OCI-LY7 (cell line): ENCODE data around the gene NANOG.
"Not testable (repeated sequence)": the region's sequence is repeated elsewhere in the genome, so short reads cannot be mapped to it uniquely, and the experiment has no call there.

Experiments used
- EZH2phosphoT487 ChIP-seq: fragments of 200-600 bp; sonication (generic); IDR thresholded peaks from 2 replicates; pipeline ENCODE4 v1.6.1; 2018; ENCODE audit warnings: low read depth, borderline replicate concordance, mild to moderate bottlenecking, mixed run types, antibody characterized with exemption, low read length, moderate library complexity, mixed read lengths
- TF ChIP-seq, protein P1 (sequence below): fragments of 200-600 bp; sonication (generic); conservative IDR thresholded peaks from 2 replicates; pipeline ENCODE4 v1.5.1; 2014; ENCODE audit warnings: mild to moderate bottlenecking, antibody characterized with exemption, low read length, moderate library complexity, mixed read lengths

DNA sequence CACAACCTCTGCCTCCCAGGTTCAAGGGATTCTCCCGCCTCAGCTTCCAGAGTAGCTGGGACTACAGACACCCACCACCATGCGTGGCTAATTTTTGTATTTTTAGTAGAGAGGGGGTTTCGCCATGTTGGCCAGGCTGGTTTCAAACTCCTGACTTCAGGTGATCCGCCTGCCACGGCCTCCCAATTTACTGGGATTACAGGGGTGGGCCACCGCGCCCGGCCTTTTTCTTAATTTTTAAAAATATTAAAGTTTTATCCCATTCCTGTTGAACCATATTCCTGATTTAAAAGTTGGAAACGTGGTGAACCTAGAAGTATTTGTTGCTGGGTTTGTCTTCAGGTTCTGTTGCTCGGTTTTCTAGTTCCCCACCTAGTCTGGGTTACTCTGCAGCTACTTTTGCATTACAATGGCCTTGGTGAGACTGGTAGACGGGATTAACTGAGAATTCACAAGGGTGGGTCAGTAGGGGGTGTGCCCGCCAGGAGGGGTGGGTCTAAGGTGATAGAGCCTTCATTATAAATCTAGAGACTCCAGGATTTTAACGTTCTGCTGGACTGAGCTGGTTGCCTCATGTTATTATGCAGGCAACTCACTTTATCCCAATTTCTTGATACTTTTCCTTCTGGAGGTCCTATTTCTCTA, at the start of gene NANOG:
- TF ChIP-seq, protein P1, sequence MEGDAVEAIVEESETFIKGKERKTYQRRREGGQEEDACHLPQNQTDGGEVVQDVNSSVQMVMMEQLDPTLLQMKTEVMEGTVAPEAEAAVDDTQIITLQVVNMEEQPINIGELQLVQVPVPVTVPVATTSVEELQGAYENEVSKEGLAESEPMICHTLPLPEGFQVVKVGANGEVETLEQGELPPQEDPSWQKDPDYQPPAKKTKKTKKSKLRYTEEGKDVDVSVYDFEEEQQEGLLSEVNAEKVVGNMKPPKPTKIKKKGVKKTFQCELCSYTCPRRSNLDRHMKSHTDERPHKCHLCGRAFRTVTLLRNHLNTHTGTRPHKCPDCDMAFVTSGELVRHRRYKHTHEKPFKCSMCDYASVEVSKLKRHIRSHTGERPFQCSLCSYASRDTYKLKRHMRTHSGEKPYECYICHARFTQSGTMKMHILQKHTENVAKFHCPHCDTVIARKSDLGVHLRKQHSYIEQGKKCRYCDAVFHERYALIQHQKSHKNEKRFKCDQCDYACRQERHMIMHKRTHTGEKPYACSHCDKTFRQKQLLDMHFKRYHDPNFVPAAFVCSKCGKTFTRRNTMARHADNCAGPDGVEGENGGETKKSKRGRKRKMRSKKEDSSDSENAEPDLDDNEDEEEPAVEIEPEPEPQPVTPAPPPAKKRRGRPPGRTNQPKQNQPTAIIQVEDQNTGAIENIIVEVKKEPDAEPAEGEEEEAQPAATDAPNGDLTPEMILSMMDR: not testable (repeated sequence)
- TF ChIP-seq EZH2phosphoT487: not testable (repeated sequence)
